ENCODE measurements around the gene MPZ.
"Not testable (repeated sequence)": the region's sequence is repeated elsewhere in the genome, so short reads cannot be mapped to it uniquely, and the experiment has no call there.

MPZ gene

GRCh38 chr1:161255955-161256520, 53.7 kb downstream of the MPZ start:
- not testable (repeated sequence) for ATAC-seq, DNase-seq

GRCh38 chr1:161255302-161255701, 54.5 kb downstream of the MPZ start:
- not testable (repeated sequence) for ATAC-seq

More at GRCh38 chr1:161255302-161255701, 54.5 kb downstream of the MPZ start:
- not testable (repeated sequence) for DNase-seq
